GM10248 (cell line): ENCODE data around the gene ARMC12.
"Not testable (repeated sequence)": the region's sequence is repeated elsewhere in the genome, so short reads cannot be mapped to it uniquely, and the experiment has no call there.

Experiments
- CTCF ChIA-PET: fragments of 300-600 bp; sonication (Branson Sonifier 250); formaldehyde crosslinking; extraction: SDS; loops from one replicate; lab custom pipeline; 2021; ENCODE audit warnings: antibody characterized with exemption; lab: Yijun Ruan, JAX
- POLR2A ChIA-PET: fragments of 350-650 bp; sonication (Branson Sonifier 250); formaldehyde crosslinking; extraction: SDS; loops from one replicate; lab custom pipeline; 2020; ENCODE audit warnings: antibody characterized with exemption; lab: Yijun Ruan, JAX
- DNase-seq: peaks from one replicate; pipeline ENCODE4 v3.0.0; 2012; ENCODE audit errors: extremely low spot score
- TF ChIP-seq, protein P1 (sequence below): IDR thresholded peaks from 2 replicates; pipeline ENCODE4 v1.5.1; 2012; ENCODE audit warnings: mild to moderate bottlenecking, low read depth; ENCODE audit errors: extremely low read depth, missing control alignments, control extremely low read depth

ARMC12 gene

DNA sequence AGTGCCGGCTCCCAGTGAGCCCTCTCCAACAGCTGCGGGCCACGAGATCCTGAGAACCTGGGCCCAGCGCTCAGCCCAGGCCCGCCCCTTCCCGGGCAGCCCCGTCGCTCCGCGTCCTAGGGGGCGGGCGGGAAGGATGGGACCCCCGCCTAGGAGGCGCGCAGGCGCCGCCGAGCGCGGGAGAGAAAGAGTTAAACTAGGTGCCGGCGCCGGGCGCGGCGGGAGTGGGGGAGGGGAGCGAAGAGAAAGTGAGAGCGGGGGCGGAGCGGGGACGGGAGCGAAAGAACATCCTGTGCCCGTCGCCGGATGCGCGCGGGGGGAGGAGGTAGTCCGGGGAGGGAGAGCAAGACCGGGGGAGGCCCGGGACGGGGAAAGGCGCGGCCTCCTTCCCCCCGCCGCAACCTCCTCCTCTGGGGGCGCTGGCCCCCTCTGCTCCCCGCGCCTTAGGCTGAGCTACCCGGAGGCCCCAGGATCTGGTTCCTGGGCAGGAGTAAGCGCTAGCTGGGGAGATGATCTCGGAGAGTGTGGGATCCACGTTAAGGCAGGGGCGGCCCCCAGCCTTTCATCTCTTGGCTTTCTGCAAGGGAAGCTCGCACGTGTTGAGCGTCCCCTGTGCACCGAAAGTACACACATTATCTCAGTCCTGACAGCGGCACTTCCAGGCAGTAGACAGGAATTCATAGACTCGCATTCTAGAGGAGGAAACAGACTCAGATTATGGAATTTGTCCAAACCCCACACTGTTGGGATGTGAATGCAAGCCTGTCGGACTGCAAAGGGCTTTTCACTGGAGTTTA lies 4.9 kb upstream of the ARMC12 start:
- TF ChIP-seq, protein P1, sequence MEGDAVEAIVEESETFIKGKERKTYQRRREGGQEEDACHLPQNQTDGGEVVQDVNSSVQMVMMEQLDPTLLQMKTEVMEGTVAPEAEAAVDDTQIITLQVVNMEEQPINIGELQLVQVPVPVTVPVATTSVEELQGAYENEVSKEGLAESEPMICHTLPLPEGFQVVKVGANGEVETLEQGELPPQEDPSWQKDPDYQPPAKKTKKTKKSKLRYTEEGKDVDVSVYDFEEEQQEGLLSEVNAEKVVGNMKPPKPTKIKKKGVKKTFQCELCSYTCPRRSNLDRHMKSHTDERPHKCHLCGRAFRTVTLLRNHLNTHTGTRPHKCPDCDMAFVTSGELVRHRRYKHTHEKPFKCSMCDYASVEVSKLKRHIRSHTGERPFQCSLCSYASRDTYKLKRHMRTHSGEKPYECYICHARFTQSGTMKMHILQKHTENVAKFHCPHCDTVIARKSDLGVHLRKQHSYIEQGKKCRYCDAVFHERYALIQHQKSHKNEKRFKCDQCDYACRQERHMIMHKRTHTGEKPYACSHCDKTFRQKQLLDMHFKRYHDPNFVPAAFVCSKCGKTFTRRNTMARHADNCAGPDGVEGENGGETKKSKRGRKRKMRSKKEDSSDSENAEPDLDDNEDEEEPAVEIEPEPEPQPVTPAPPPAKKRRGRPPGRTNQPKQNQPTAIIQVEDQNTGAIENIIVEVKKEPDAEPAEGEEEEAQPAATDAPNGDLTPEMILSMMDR = no peak
- CTCF ChIA-PET = interaction anchor here (1.0 to 9.9 kb wide), 5 partner anchors 10 to 215 kb away, joined by 3 to 213 read pairs (median 4); no protein-coding TSS in a partner anchor
- POLR2A ChIA-PET = no interaction called here
- DNase-seq = peak; percentile 91

DNA sequence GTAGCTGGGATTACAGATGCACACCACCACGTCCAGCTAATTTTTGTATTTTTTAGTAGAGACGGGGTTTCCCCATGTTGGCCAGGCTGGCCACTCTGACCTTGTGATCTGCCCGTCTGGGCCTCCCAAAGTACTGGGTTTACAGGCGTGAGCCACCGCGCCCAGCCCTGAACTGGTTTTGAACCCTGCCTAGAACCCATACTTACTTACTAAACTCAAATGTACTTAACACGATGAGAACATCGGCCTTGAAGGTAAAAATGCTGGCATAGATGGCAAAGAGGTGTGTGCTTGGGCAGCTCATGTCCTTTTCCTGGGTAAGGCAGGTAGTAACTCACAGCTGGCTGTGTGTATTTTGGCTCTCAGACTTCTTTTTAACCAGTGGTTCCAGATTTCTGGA lies 3.2 kb upstream of the ARMC12 start:
- ChIA-PET POLR2A (no interaction called here), CTCF (interaction anchor here (0.9 to 9.9 kb wide), 7 partner anchors 14 to 212 kb away, joined by 3 to 213 read pairs (median 5); no protein-coding TSS in a partner anchor)
- TF ChIP-seq, protein P1 = no peak
- DNase-seq = no peak

DNA sequence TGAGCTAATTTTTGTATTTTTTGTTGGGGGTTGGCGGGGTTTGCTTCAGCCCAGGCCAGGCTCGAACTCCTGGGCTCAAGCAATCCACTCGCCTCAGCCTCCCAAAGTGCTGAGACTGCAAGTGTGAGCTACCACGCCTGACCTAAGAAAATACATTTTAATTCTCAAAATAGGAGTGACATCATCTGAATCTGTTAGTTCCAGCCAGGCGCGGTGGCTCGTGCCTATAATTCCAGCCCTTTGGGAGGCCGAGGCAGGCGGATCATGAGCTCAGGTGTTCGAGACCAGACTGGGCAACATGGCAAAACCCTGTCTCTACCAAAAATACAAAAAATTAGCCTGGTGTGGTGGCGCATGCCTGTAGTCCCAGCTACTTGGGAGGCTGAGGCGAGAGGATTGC lies 2.5 kb upstream of the ARMC12 start:
- CTCF ChIA-PET = interaction anchor here (0.8 to 9.9 kb wide), 7 partner anchors 14 to 437 kb away, joined by 3 to 213 read pairs (median 5); partner anchors contain the start of gene DEF6
- DNase-seq = not testable (repeated sequence)
- POLR2A ChIA-PET = interaction anchor here (0.6 kb wide), 1 partner anchor 143 kb away, joined by 5 read pairs; no protein-coding TSS in a partner anchor

DNA sequence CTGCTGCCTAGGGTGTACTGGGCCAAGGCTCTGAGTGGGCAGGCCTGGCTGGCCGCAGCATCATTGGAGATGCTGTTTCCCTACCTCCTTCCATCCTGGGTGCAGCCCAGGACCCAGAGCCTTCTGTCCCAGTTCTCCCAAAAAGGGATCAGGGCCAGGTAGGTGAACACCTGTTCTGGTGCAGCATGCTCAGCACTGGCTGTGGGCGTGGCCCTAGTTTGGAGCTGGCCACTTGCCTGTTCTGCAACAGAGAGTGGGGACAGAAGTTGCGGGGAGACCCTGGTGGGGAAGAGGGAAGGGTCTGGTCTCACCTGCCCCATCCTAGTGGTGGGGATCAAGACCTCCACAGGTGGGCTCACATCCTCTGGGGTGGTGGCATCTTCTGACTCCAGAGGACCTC lies 1.4 kb upstream of the ARMC12 start:
- ChIA-PET POLR2A (no interaction called here), CTCF (interaction anchor here (0.8 to 9.9 kb wide), 33 partner anchors 10 to 471 kb away, joined by 3 to 213 read pairs (median 11); no protein-coding TSS in a partner anchor)
- no peak for DNase-seq
- TF ChIP-seq, protein P1 = no peak

DNA sequence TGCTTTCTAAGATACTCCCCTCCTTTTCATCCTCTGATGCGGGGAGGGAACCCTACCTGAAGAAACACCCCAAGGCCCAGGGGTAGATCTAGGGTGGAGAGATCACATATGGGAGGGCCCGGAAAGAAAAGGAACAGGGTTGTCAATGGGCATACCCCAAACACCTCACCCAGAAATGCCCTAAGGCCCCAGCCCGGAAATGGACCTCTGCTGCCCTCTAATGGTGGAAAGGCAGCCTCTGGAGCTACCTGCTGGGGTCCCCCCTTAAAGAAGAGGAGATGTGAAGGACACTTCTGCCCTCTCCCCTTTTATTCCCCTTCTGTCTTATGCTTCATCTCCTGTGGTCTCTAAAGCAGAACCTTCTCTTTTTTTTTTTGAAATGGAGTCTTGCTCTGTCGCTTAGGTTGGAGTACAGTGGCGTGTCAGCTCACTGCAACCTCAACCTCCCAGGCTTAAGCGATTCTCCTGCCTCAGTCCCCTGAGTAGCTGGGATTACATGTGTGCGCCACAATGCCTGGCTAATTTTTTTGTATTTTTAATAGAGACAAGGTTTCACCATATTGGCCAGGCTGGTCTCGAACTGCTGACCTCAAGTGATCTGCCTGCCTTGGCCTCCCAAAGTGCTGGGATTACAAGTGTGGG lies 458 bp upstream of the ARMC12 start:
- CTCF ChIA-PET = interaction anchor here (0.8 to 9.9 kb wide), 63 partner anchors 8 to 477 kb away, joined by 3 to 213 read pairs (median 8); partner anchors contain the start of genes CLPS and ZNF76
- POLR2A ChIA-PET = interaction anchor here (0.6 kb wide), 1 partner anchor 1019 kb away, joined by 3 read pairs; no protein-coding TSS in a partner anchor
- DNase-seq = peak; percentile 79
- TF ChIP-seq, protein P1 = peak; percentile 91

DNA sequence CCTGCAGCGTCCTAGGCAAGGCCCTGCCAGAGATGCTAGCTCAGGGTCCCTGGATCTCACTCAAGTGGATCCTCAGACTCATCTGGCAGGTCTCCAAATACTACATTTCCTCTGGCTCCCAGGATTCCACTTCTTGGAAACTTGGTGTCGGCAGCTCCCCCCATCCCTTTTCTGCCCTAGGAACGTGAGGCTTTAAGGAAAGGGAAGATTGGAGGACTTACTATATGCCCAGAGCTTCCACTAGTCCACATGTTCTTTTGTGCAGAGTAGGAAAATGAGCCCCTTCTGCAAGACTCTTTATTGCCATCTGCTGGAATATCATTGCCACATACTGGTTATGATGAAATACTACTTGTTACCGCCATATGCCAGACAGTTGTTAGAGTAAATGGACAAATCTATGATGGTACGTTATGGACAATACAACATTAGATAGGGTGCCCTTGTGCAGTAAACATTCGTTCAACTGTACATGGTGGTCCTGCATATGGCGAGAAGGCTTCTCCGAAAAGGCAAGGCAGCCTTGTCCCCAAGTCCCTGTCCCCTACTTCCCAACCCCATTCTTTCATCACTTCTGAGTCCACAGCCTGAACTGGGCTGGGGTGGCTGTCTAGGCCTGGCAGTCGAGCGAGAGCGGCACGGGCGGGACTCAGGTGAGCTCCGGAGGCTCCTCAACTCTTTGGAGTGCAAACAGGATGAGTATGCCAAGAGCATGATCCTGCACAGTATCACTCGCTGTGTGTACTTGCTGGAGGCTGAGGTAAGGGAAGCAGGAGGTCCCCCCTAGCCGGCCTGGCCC lies 780 bp downstream of the ARMC12 start:
- TF ChIP-seq, protein P1 = peak; percentile 64
- DNase-seq = peak; percentile 82
- ChIA-PET POLR2A (interaction anchor here (0.6 kb wide), 1 partner anchor 215 kb away, joined by 4 read pairs; no protein-coding TSS in a partner anchor), CTCF (interaction anchor here (0.8 to 9.9 kb wide), 58 partner anchors 9 to 478 kb away, joined by 3 to 213 read pairs (median 8); partner anchors contain the start of genes CLPS and ZNF76)
